Activated gamma-delta T cell treated with anti-CD3 and anti-CD28 coated beads, Interleukin-2, amount 50 U/mL, for 16 hours (primary cell): Measurements from ENCODE around the gene RMND5B.
A peak's percentile ranks its signal among the peaks of the same experiment; 100 is the strongest.
"Not testable (repeated sequence)": the region's sequence is repeated elsewhere in the genome, so short reads cannot be mapped to it uniquely, and the experiment has no call there.

Source experiments
- DNase-seq: peaks from one replicate; pipeline ENCODE4 v3.0.0-alpha.2; 2020; ENCODE audit warnings: low read depth

Gene RMND5B, protein sequence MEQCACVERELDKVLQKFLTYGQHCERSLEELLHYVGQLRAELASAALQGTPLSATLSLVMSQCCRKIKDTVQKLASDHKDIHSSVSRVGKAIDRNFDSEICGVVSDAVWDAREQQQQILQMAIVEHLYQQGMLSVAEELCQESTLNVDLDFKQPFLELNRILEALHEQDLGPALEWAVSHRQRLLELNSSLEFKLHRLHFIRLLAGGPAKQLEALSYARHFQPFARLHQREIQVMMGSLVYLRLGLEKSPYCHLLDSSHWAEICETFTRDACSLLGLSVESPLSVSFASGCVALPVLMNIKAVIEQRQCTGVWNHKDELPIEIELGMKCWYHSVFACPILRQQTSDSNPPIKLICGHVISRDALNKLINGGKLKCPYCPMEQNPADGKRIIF

DNA sequence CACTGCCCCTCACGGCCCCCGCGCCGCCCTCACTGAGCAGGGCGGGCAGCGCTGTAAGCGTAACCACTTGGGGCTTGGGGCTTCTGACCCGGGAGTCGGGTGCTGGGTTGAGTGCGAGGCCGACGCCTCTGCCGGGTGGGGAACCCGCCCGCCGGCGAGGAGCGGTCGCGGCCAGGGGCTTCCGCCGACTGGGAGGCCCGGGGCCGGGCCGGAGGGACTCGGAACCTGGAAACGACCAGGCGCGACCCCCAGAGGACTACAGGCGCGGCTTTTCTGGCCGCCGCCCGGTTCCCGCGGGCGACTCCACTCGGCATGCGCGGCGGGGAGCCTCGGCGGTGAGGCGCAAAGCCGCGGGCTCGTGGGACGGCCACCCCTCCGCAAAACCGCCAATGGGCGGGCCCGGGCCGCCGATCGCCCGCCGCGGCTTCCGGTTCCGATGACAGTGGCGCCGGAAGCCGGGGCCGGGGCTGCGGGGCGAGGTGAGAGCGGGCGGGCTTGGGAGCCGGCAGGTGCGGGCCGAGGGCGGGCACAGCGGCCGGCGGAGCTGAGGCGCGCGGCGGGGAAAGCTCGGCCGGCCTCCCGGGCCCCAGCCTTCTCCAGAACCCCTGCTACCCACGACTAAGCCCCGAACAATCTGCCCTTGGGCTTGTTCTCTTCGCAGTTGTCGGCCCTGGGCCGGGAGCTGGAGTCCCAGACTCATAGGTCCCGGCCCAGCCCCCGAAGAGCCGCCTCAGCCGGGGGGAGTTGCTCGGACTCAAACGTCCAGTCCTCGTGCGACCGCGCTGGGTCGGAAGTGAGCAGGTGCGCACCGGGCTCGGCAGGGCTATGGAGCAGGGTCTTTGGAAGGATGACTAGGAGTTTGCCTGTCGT is at the start of gene RMND5B:
TSS of gene RMND5B (plus strand) at position 439 of the 870 bp plus-strand sequence. CDS start 7,106 bp downstream, outside the sequence.
- DNase-seq: peak; percentile 60

DNA sequence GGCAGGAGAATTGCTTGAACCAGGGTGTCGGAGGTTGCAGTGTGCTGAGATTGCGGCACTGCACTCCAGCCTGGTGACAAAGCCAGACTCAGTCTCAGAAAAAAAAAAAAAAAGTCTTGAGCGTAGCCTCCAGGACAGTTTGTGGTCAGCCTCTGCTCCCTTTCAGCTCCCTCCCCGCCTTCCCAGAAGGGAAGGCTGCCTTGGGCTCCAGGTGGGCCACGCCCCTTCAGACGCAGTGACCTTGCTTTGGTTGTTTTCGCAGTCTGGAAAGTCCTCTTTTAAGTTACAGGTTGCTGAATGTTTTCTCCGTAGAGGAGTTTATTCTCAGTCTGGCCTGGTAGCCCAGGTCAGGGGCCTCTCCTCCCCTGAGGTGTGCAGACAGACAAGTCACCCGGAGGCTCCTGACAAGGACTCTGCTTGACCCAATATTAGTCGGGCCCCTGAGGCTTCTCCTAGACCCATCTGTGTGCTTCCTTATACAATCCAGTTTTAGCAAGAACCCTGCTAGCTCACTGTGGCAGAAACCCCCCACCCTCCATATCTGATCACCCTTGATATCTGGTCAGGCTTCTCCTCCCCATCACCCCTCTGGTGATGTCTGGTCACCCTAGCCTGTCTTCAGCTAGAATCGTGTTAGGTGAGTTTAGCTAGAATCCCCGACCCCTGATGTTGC is 49.1 kb upstream of the RMND5B start:
- DNase-seq: no peak

GRCh38 chr5:178083922-178084321 is 46.9 kb upstream of the RMND5B start:
- DNase-seq: no peak

DNA sequence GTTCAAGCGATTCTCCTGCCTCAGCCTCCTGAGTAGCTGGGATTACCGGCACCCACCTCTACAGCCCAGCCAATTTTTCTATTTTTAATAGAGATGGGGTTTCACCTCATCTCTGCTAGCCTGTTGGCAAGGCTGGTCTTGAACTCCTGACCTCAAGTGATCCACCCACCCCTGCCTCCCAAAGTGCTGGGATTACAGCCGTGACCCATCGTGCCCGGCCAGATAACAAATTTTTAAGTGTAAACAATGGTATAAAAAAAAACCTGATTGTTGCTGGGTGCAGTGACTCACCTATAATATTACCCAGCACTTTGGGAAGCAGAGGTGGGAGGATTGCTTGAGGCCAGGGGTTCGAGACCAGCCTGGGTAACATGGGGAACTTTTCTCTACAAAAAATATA is 45.5 kb upstream of the RMND5B start:
- no peak for DNase-seq

GRCh38 chr5:178086266-178086665 is 44.5 kb upstream of the RMND5B start:
- no peak for DNase-seq

- DNase-seq: not testable (repeated sequence)
These were observed 43.6 kb upstream of the RMND5B start for GRCh38 chr5:178087199-178087598.

DNA sequence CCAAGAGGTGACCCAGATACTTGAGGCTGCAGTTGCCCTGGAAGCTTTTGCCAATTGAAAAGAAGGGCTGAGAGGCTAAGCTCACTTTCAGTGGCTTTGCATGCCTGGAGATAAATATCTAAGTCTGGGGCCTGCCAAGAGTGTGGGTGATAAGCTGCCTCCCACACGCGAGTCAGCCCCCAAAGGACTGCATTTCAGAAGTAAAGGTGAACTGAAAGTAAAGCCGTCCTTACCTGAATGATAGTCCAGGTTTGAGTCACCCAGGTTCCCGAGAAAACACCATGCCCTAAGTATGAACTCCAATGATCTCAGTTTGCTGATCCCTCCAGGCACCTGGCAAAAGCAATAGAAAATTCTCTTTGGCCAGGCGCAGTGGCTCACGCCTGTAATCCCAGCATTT is 40.0 kb upstream of the RMND5B start:
- no peak for DNase-seq

DNA sequence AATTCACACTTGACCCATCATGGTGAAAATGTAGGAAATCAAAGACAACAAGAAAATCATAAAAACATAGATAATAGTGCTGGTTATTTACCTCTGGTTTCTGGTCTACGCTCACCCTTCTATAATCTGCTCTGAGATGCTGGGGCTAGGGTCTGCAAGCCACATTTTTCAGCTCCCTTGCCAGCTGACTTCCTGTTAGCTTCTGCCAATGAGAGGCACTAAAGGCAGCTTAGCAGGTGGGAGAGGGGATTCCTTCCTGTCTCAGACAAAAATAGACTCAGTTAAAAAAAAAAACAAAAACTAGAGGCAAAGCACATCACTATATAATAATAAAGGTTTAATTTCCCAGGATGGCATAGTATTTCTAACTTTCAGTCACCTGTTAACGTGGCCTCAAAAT is 37.7 kb upstream of the RMND5B start:
- DNase-seq: no peak

DNA sequence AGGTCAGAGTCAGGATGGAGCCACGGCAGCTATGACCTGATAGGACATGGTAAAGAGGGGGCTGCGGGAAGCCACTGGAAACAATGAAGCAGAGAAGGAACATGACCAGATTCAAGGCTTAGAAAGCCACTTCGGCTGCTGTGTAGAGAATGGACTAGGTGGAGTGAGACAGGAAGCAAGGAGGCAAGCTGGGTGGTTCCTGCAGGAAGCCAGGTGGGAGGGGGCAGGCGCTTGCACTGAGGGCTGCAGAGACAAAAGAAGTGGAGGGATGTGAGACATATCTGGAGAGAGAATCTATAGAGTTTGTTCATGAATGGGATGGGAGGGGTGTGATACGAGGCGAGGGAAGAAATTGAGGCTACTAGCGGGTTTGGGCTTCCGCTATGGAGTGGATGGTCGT is 36.5 kb upstream of the RMND5B start:
- no peak for DNase-seq

- no peak for DNase-seq
These were observed 32.1 kb upstream of the RMND5B start for GRCh38 chr5:178098685-178099084.

GRCh38 chr5:178103612-178104011 is 27.2 kb upstream of the RMND5B start:
- no peak for DNase-seq

GRCh38 chr5:178104492-178104891 is 26.3 kb upstream of the RMND5B start:
- DNase-seq: no peak

DNA sequence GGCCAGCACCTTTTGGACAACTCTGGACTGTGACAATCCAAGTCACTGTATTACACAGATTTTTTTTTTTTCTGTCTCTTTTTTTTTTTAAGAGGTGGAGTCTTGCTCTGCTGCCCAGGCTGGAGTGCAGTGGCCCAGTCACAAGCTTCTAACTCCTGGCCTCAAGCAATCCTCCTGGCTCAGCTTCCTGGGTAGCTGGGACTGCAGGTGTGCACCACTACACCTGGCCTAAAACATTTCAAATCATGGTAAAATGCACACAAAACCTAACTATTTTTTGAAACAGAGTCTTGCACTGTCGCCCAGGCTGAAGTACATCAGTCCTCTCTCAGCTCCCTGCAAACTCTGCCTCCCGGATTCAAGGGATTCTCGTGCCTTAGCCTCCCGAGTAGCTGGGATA is 24.7 kb upstream of the RMND5B start:
- DNase-seq: no peak

GRCh38 chr5:178106556-178107239 is 24.1 kb upstream of the RMND5B start:
- no peak for DNase-seq

- no peak for DNase-seq
These were observed 23.0 kb upstream of the RMND5B start for GRCh38 chr5:178107756-178108310.

DNA sequence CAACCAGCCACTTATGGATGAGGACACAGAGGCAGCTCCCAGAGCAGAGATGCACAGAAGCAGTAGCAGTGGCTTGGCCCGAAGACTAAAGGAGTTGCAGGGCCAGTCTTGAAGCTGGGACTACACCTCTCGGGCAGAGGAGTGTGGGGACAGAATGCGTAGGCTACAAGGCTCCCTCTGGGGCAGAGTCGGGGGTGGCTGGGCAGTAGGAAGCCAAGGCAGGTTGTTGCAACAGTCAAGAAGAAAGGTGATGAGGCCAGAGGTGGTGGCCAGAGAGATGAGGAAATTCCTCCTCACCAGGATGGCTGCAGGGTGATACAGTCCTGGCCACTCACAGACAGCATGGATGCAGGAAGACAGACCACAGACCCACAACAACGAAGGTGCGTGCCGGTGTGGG is 22.4 kb upstream of the RMND5B start:
- DNase-seq: no peak

DNA sequence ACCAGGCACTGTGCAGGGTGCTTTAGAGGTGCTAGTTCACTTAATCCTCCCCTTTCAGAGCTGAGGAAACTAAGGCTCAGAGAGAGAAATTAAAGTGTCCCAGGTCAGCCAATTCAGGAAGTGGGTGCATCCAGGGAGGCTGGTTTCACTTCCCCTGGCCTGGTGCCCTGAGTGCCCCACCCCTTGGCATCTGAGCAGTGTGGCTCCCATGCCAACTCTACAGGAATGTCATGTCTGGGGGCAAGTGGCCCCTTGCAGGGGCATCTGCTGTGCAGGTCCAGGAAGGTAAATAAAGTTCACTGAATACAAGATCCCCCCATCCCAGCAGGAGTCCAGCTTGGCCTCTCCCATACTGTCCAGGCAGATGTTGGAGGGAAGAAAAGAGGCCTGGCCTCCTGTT is 21.8 kb upstream of the RMND5B start:
- no peak for DNase-seq

DNA sequence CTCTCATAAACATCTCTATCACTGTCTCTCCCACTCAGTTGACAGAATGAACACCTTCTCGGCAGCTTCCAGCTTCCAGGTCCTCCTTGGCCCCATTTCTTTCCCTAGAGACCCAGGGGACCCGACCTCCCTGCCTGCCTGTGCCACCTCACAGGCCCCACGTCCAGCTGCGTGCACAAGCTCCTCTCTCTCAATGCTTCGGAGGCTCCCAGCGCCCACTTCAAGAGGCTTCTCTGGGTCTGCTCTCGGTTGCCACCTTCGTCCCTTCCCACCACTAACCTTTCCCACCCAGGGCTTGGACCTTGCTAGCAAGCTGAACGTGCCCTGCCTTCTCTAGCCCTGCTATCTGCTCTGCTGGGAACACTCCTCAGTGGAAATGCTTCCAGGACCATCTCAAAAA is 20.3 kb upstream of the RMND5B start:
- DNase-seq: no peak

- no peak for DNase-seq
These were observed 18.9 kb upstream of the RMND5B start for GRCh38 chr5:178111925-178112324.

- DNase-seq: no peak
These were observed 18.3 kb upstream of the RMND5B start for GRCh38 chr5:178112545-178112944.

- DNase-seq: peak; percentile 76
These were observed 17.6 kb upstream of the RMND5B start, which contains the start of gene N4BP3 for GRCh38 chr5:178113141-178113787. Gene N4BP3 (plus strand): TSS chr5:178113532. CDS start chr5:178119584, 6,052 bp downstream.
